Measurements from ENCODE around the gene RRAGD. TPM values are rescaled to one million over a fixed set of nuclear protein-coding genes. Genes with fewer than 3 reads are reported as not detected.

RRAGD gene
- total RNA-seq, 2 donors from 2014 or later = 0.98 to 1.3 TPM

DNA sequence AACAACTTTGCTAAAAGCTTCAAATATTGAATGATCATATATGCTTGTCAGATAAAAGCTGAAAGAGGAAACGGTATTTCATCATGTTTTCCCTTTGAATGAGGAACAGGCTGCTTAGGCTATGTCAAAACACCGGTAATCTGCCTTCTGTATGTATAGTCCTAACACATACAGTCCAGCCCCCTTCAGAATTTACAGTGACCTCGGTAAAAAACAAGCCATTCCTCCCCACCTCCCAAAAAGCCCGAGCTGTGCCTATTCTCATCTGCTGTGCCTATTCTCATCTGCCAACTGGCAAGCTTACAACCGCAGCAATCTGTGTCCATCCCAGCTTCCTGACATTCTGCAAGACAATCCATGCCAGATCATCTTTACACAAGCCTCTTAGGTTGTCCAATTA, 32.8 kb downstream of the RRAGD start:
- DNase-seq (ENCODE audit: low spot score) (no peak), ATAC-seq (no peak)
- peaks cover 8 to 9% of the 10 kb centered on the region in 2 donors for H3K4me1 Mint-ChIP-seq (ENCODE audit: low read depth in 2 of 2)
- H3K9me3 Mint-ChIP-seq = no peaks in the 10 kb centered on the region
- peaks cover 20 to 51% of the 10 kb centered on the region in 2 donors for H3K27me3 Mint-ChIP-seq
- H3K36me3 Mint-ChIP-seq = no peaks in the 10 kb centered on the region
- H3K27ac Mint-ChIP-seq = peak overlapping the region in 1 of 2 donors; percentile 38
- H3K4me3 Mint-ChIP-seq = no peak overlapping the region

- Mint-ChIP-seq H3K9me3 (no peaks in the 10 kb centered on the region), H3K4me1 (ENCODE audit: low read depth in 2 of 2) (peaks cover 8 to 9% of the 10 kb centered on the region in 2 donors), H3K27ac (no peak overlapping the region), H3K36me3 (no peaks in the 10 kb centered on the region), H3K4me3 (no peak overlapping the region), H3K27me3 (peaks cover 20 to 49% of the 10 kb centered on the region in 2 donors)
- DNase-seq (ENCODE audit: low spot score) (no peak), ATAC-seq (no peak)
These were observed 33.4 kb downstream of the RRAGD start for GRCh38 chr6:89378628-89379027.

DNA sequence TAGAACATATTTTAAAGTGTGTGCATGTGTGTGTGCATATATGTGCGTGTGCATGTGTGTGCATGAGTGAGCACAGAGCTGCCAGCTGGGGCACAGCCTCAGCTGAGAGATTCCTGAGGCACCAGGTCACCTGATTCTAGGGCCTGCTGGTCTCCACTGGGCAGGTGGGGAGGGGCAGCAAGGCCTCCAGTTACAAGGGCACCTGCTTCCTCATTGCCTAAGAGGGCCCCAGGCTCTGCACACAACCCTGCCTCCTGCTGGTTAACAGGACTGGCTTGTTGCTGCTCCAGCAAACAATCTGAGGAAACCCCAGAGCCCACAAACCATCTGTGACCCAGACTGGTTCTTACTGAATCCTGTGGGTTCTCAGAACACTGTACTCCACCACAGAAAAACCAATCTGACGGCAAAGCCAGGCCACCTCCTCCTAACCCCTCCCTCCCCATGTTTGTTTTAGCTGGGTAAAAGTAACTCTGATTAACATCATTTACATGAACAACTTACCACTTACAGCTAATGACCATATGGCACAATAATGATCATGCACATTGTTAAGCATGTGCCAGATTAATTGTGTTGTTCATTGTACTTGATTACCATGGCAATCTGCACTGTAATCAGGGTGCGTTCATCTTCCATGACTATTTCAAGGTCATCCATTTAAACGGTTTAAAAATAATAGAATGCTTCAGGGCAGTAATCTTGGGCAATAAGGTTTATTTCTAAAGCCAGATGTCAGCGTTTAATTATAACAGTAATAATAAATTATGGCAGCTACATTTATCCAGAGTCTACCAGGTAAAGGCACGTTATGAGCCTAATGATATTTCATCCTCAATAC, 36.4 kb downstream of the RRAGD start:
- Mint-ChIP-seq H3K4me1 (ENCODE audit: low read depth in 2 of 2) (peaks cover 16 to 20% of the 10 kb centered on the region in 2 donors), H3K27me3 (peaks cover 16 to 29% of the 10 kb centered on the region in 2 donors), H3K4me3 (no peak overlapping the region), H3K36me3 (no peaks in the 10 kb centered on the region), H3K27ac (peak overlapping the region in 1 of 2 donors; percentile 43), H3K9me3 (no peaks in the 10 kb centered on the region)
- ATAC-seq (peak; percentile 95 to 98), DNase-seq (ENCODE audit: low spot score) (peak; percentile 84)

DNA sequence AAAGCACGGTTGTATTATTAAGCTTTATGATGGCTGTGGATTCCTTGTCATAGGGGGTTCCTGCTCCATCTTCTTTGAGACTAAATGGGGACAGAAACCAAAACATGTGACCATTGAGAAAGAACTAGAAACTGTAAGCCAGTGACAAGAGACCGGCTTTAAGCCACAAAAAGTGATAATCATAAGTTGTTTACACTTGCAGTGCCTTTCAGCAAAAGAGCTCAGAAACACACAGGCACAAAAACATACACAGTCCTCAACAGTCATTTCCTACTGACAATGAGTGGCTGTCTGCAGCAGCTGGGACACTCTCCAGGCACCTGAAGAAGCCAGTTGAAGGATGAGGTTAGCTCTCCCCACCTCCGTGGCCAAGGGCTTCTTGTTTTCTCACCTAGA, 39.6 kb downstream of the RRAGD start:
- Mint-ChIP-seq H3K4me1 (ENCODE audit: low read depth in 2 of 2) (peaks cover 16 to 20% of the 10 kb centered on the region in 2 donors), H3K4me3 (no peak overlapping the region), H3K36me3 (no peaks in the 10 kb centered on the region), H3K27ac (no peak overlapping the region), H3K9me3 (no peaks in the 10 kb centered on the region), H3K27me3 (peaks cover 4 to 13% of the 10 kb centered on the region in 2 donors)
- DNase-seq (ENCODE audit: low spot score) (no peak), ATAC-seq (peak in 1 of 2 donors; percentile 45)

DNA sequence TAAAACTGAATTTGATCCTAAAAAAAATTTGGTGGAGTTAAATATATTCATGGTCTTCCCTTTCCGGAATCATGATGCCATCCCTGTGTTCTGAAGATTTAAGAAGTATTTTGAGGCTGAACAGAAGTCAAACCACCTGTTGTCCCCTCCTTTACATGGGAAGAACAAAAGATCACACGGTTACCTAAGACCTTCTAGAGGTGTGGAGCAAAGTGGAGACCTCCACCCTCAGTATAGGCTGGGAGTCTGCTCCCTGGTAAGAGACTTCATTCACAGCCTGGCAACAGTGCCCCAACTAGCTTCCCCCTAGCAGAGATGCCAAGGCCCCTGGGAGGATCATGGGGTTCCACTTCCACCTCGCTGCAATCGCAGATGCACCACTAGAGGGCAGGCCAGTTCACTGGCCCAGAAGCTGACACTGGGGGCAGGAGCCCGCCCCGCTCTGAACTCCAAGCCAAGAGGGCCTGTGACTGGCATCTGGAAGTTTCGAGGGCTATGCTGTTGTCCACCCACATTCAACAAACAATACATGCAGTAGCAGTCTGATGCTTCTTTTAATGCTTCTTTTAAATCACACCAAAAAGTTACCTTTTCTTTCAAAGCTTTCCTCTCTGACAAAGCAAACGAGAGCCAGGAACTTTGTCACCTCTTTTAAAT, 40.1 kb downstream of the RRAGD start:
- H3K27ac Mint-ChIP-seq = no peak overlapping the region

DNA sequence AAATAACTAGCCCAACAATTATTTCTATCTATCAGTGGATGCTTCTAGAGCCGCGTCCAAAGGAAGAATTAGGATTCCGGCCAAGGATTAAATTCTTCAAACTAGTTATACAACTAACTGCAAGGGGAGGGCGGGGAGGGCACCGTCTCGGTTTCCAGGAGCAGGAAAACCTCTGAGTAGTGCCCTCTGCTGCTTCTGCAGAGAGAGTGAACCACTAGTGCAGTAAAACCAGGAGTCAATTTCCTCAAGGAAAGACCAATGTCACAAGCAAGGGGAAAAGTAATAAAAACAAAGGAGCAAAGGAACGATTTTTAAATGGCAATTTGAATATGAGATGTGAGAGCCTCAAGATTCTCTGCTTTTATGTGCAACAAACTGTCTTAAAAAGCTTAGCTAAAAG, 43.1 kb downstream of the RRAGD start:
- no peak for ATAC-seq

More for the DNA sequence above, 40.1 kb downstream of the RRAGD start:
- no peak overlapping the region for H3K4me3 Mint-ChIP-seq
- H3K36me3 Mint-ChIP-seq = no peaks in the 10 kb centered on the region
- peaks cover 4 to 11% of the 10 kb centered on the region in 2 donors for H3K27me3 Mint-ChIP-seq
- DNase-seq (ENCODE audit: low spot score) (peak; percentile 80), ATAC-seq (peak; percentile 80 to 88)
- H3K4me1 Mint-ChIP-seq (ENCODE audit: low read depth in 2 of 2) = peaks cover 16 to 20% of the 10 kb centered on the region in 2 donors
- H3K9me3 Mint-ChIP-seq = no peaks in the 10 kb centered on the region

DNA sequence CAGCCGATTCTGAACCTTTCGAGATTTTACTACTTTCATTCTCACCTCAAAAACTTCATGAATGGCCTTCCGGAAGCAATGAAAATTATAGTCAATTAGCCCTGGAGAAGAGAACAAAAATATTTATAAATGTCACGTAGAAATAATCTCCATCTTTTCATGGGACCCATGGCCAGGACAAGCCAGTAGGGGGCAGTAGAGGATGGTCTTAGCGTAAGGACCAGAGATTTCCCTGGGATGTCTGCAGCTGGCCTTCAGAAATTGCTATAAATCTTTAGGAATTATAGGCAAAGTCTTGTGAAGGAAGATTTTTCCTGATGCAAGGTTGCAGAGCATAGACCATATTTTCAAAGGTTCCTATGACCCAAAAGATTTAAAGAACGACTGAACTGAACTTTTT, 44.0 kb downstream of the RRAGD start:
- Mint-ChIP-seq H3K36me3 (no peaks in the 10 kb centered on the region), H3K27ac (no peak overlapping the region), H3K4me3 (no peak overlapping the region), H3K4me1 (ENCODE audit: low read depth in 2 of 2) (peaks cover 8 to 10% of the 10 kb centered on the region in 2 donors), H3K9me3 (no peaks in the 10 kb centered on the region), H3K27me3 (peaks cover 0 to 3% of the 10 kb centered on the region in 2 donors)
- ATAC-seq = peak in 1 of 2 donors; percentile 50
- no peak for DNase-seq (ENCODE audit: low spot score)

More for the DNA sequence above, 43.1 kb downstream of the RRAGD start:
- H3K9me3 Mint-ChIP-seq = no peaks in the 10 kb centered on the region
- H3K27me3 Mint-ChIP-seq = peaks cover 0 to 3% of the 10 kb centered on the region in 2 donors
- DNase-seq (ENCODE audit: low spot score) = no peak
- H3K36me3 Mint-ChIP-seq = no peaks in the 10 kb centered on the region
- no peak overlapping the region for H3K27ac Mint-ChIP-seq
- no peak overlapping the region for H3K4me3 Mint-ChIP-seq
- H3K4me1 Mint-ChIP-seq (ENCODE audit: low read depth in 2 of 2) = peaks cover 8 to 10% of the 10 kb centered on the region in 2 donors

GRCh38 chr6:89364586-89364985, 47.5 kb downstream of the RRAGD start:
- Mint-ChIP-seq H3K27ac (no peak overlapping the region), H3K4me3 (no peak overlapping the region)

DNA sequence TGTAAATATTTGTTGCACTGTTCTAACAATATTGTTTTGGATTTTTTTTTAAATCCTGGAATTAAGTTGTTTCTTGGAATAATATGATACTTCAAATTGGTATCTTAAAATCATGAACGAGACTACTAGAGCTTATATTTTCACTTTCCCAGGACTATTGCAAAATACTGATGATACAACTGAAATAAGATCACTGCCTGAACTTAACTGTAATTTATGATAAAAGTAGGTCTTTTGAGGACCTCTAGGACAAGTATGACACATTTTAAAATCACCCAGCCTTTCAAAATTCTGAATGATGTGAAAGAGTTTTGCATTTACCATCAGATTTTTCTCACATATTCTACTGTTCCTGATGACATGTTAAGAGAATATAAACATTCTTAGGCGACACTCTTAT, 50.9 kb downstream of the RRAGD start:
- H3K27ac Mint-ChIP-seq = peak overlapping the region in 1 of 2 donors; percentile 2
- H3K36me3 Mint-ChIP-seq = no peaks in the 10 kb centered on the region
- ATAC-seq (no peak), DNase-seq (ENCODE audit: low spot score) (no peak)
- peak overlapping the region; percentile 22 for H3K4me3 Mint-ChIP-seq
- H3K9me3 Mint-ChIP-seq = no peaks in the 10 kb centered on the region
- H3K27me3 Mint-ChIP-seq = peaks cover 0 to 3% of the 10 kb centered on the region in 2 donors
- peaks cover 13 to 22% of the 10 kb centered on the region in 2 donors for H3K4me1 Mint-ChIP-seq (ENCODE audit: low read depth in 2 of 2)

More at GRCh38 chr6:89364586-89364985, 47.5 kb downstream of the RRAGD start:
- no peaks in the 10 kb centered on the region for H3K36me3 Mint-ChIP-seq
- peaks cover 7 to 8% of the 10 kb centered on the region in 2 donors for H3K4me1 Mint-ChIP-seq (ENCODE audit: low read depth in 2 of 2)
- H3K9me3 Mint-ChIP-seq = no peaks in the 10 kb centered on the region
- DNase-seq (ENCODE audit: low spot score) = no peak
- no peak for ATAC-seq
- peaks cover 0 to 3% of the 10 kb centered on the region in 2 donors for H3K27me3 Mint-ChIP-seq

GRCh38 chr6:89360415-89360999, 51.6 kb downstream of the RRAGD start:
- Mint-ChIP-seq H3K4me1 (ENCODE audit: low read depth in 2 of 2) (peaks cover 13 to 22% of the 10 kb centered on the region in 2 donors), H3K27ac (peak overlapping the region; percentile 2 to 7)
- ATAC-seq = peak; percentile 77 to 84

GRCh38 chr6:89359561-89359960, 52.5 kb downstream of the RRAGD start:
- no peaks in the 10 kb centered on the region for H3K9me3 Mint-ChIP-seq
- H3K27me3 Mint-ChIP-seq = no peaks in the 10 kb centered on the region
- H3K4me1 Mint-ChIP-seq (ENCODE audit: low read depth in 2 of 2) = peaks cover 13 to 22% of the 10 kb centered on the region in 2 donors
- ATAC-seq (no peak), DNase-seq (ENCODE audit: low spot score) (no peak)
- H3K4me3 Mint-ChIP-seq = no peak overlapping the region
- no peaks in the 10 kb centered on the region for H3K36me3 Mint-ChIP-seq
- no peak overlapping the region for H3K27ac Mint-ChIP-seq

More at GRCh38 chr6:89360415-89360999, 51.6 kb downstream of the RRAGD start:
- Mint-ChIP-seq H3K36me3 (no peaks in the 10 kb centered on the region), H3K4me3 (peak overlapping the region; percentile 22), H3K9me3 (no peaks in the 10 kb centered on the region), H3K27me3 (no peaks in the 10 kb centered on the region)
- DNase-seq (ENCODE audit: low spot score) = no peak

DNA sequence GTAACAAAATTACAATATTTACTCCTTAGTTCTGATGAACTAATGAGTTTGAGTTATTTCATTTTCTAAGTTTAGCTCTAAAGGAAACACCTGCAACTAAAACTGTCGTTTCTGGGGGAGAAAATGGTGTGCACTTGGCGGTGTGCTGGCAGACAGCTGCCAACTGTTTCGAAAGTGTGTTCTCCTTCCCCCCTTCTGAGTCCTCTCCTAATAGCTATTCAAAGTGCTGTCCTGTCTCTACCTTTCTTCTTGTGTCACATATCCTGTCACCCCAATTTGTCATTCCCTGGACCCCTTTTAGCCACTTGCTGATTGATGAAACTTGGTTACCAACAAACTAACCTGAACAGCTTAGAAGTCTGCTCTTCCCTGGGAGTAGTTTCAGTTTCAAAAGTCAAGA, 54.7 kb downstream of the RRAGD start:
- H3K27ac Mint-ChIP-seq = peak overlapping the region; percentile 66 to 85
- peaks cover 23 to 33% of the 10 kb centered on the region in 2 donors for H3K4me1 Mint-ChIP-seq (ENCODE audit: low read depth in 2 of 2)
- DNase-seq (ENCODE audit: low spot score) (no peak), ATAC-seq (no peak)
- H3K27me3 Mint-ChIP-seq = no peaks in the 10 kb centered on the region
- peak overlapping the region; percentile 84 for H3K4me3 Mint-ChIP-seq
- no peaks in the 10 kb centered on the region for H3K9me3 Mint-ChIP-seq
- H3K36me3 Mint-ChIP-seq = no peaks in the 10 kb centered on the region

GRCh38 chr6:89356642-89357170, 55.4 kb downstream of the RRAGD start:
- ATAC-seq (no peak), DNase-seq (ENCODE audit: low spot score) (no peak)
- peaks cover 5% of the 10 kb centered on the region for H3K36me3 Mint-ChIP-seq
- peaks cover 27 to 37% of the 10 kb centered on the region in 2 donors for H3K4me1 Mint-ChIP-seq (ENCODE audit: low read depth in 2 of 2)
- peak overlapping the region; percentile 66 to 85 for H3K27ac Mint-ChIP-seq
- H3K9me3 Mint-ChIP-seq = no peaks in the 10 kb centered on the region
- peak overlapping the region; percentile 84 for H3K4me3 Mint-ChIP-seq
- H3K27me3 Mint-ChIP-seq = no peaks in the 10 kb centered on the region

All from natural killer cell treated with Interleukin-12 subunit alpha and Interleukin-12 subunit beta and Interleukin-15 and Interleukin-18, amount 100 ng/mL, for 72 hours (primary cell).